Trophoblast cell (in vitro differentiated cells and primary cell): ENCODE results near the gene LRRC3B.

Experiments used
- DNase-seq, 2 donors: peaks; one replicate each; pipeline ENCODE4 v3.0.0-alpha.2; 2016
- H2AFZ ChIP-seq: 2 replicates; pipeline ENCODE4 v1.6.1; 2013; ENCODE audit warnings: low read length, moderate library complexity, mild to moderate bottlenecking; ENCODE audit not compliant: insufficient read depth, poor library complexity
- H2AK5ac ChIP-seq: 2 replicates; pipeline ENCODE4 v1.6.1; 2013; ENCODE audit warnings: mild to moderate bottlenecking, low read length
- H2BK120ac ChIP-seq: 2 replicates; pipeline ENCODE4 v1.6.1; 2013; ENCODE audit warnings: low read length, mild to moderate bottlenecking, moderate library complexity; ENCODE audit not compliant: insufficient read depth, poor library complexity
- H2BK12ac ChIP-seq: 2 replicates; pipeline ENCODE4 v1.6.1; 2013; ENCODE audit warnings: mild to moderate bottlenecking, low read length, moderate library complexity
- H2BK5ac ChIP-seq: 2 replicates; pipeline ENCODE4 v1.6.1; 2013; ENCODE audit warnings: low read length, low read depth, moderate library complexity, mild to moderate bottlenecking; ENCODE audit not compliant: poor library complexity
- H3K14ac ChIP-seq: 2 replicates; pipeline ENCODE4 v1.6.1; 2013; ENCODE audit warnings: mild to moderate bottlenecking, low read length
- H3K18ac ChIP-seq: 2 replicates; pipeline ENCODE4 v1.6.1; 2013; ENCODE audit warnings: mild to moderate bottlenecking, low read length
- H3K23ac ChIP-seq: 2 replicates; pipeline ENCODE4 v1.6.1; 2013; ENCODE audit warnings: low read length
- H3K27ac ChIP-seq: 2 replicates; pipeline ENCODE4 v1.5.1; 2013; ENCODE audit warnings: low read depth, mild to moderate bottlenecking, inconsistent platforms, low read length, moderate library complexity
- H3K27me3 ChIP-seq: 2 replicates; pipeline ENCODE4 v1.6.1; 2013; ENCODE audit warnings: inconsistent platforms, mild to moderate bottlenecking, low read length, moderate library complexity; ENCODE audit not compliant: insufficient read depth
- H3K36me3 ChIP-seq, 2 experiments: 1 replicate in 1 of 2; 2 replicates in 1 of 2; pipeline ENCODE4 v1.6.1; 2013; ENCODE audit warnings: low read length in 2 of 2, mild to moderate bottlenecking in 2 of 2, moderate library complexity in 1 of 2; ENCODE audit not compliant: insufficient read depth in 2 of 2, control insufficient read depth in 1 of 2
- H3K4ac ChIP-seq: 2 replicates; pipeline ENCODE4 v1.6.1; 2013; ENCODE audit warnings: low read depth, mild to moderate bottlenecking, low read length, moderate library complexity
- H3K4me1 ChIP-seq, 2 experiments: 1 replicate in 1 of 2; 2 replicates in 1 of 2; pipeline ENCODE4 v1.6.1; 2013; ENCODE audit warnings: low read length in 2 of 2, mild to moderate bottlenecking in 2 of 2, moderate library complexity in 1 of 2; ENCODE audit not compliant: insufficient read depth in 2 of 2, control insufficient read depth in 1 of 2
- H3K4me2 ChIP-seq: 2 replicates; pipeline ENCODE4 v1.6.1; 2013; ENCODE audit warnings: inconsistent platforms, mild to moderate bottlenecking, low read length, moderate library complexity
- H3K4me3 ChIP-seq: 2 replicates; pipeline ENCODE4 v1.5.1; 2013; ENCODE audit warnings: mild to moderate bottlenecking, low read depth, low read length, inconsistent platforms
- H3K79me1 ChIP-seq: one replicate; pipeline ENCODE4 v1.6.1; 2013; ENCODE audit warnings: low read length
- H3K79me2 ChIP-seq: 2 replicates; pipeline ENCODE4 v1.6.1; 2013; ENCODE audit warnings: low read length, mild to moderate bottlenecking; ENCODE audit not compliant: control insufficient read depth, insufficient read depth, poor library complexity
- H3K9ac ChIP-seq: 2 replicates; pipeline ENCODE4 v1.6.1; 2013; ENCODE audit warnings: mild to moderate bottlenecking, low read length
- H3K9me3 ChIP-seq: 2 replicates; pipeline ENCODE4 v1.6.1; 2013; ENCODE audit warnings: low read depth, mild to moderate bottlenecking, control low read depth, inconsistent platforms, low read length; ENCODE audit not compliant: insufficient read depth
- H4K12ac ChIP-seq: 2 replicates; pipeline ENCODE4 v1.6.1; 2013; ENCODE audit warnings: low read depth, mild to moderate bottlenecking, low read length, moderate library complexity
- H4K8ac ChIP-seq: 2 replicates; pipeline ENCODE4 v1.6.1; 2013; ENCODE audit warnings: low read depth, mild to moderate bottlenecking, low read length, moderate library complexity
- H4K91ac ChIP-seq: one replicate; pipeline ENCODE4 v1.6.1; 2013; ENCODE audit warnings: low read depth, mild to moderate bottlenecking, low read length, moderate library complexity
- WGBS: extraction: QIAGEN DNeasy Blood & Tissue Kit; methylation state at CpG from one replicate; pipeline ENCODE4 v1.1.7; 2013; ENCODE audit warnings: missing lambda C conversion rate; ENCODE audit not compliant: insufficient read length, insufficient coverage; ENCODE audit errors: extremely low coverage; 5-methylcytosine and 5-hydroxymethylcytosine counted together

LRRC3B gene

DNA sequence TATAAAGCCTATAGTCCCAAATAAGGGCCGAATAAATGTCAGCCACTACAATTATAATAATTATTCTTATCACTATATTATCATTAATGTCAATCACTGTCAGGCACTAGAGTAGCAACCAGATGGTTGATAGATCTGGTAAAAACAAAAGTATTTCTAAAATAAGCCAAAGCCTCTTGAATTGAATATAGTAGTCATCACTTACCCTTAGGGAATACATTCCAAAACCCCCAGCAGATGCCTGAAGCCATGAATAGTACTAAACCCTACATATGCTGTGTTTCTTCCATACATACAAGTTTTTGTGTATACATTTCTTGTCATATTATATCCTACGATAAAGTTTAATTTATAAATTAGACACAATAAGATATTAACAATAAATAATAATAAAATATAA lies 59.1 kb downstream of the LRRC3B start:
- H3K9ac ChIP-seq, result no peak overlapping the region
- no peaks in the 10 kb centered on the region for H3K79me1 ChIP-seq
- H2AFZ ChIP-seq, result no peak overlapping the region
- H2AK5ac ChIP-seq, result no peak overlapping the region
- no peaks in the 10 kb centered on the region for H3K4me1 ChIP-seq
- H2BK5ac ChIP-seq, result no peak overlapping the region
- no peak overlapping the region for H3K4me2 ChIP-seq
- no peak overlapping the region for H3K18ac ChIP-seq
- H3K79me2 ChIP-seq, result no peaks in the 10 kb centered on the region
- DNase-seq, result no peak
- no peak overlapping the region for H4K8ac ChIP-seq
- H2BK12ac ChIP-seq, result no peak overlapping the region
- H3K23ac ChIP-seq, result no peak overlapping the region
- H3K9me3 ChIP-seq, result peaks cover 2% of the 10 kb centered on the region
- H3K36me3 ChIP-seq, result no peaks in the 10 kb centered on the region
- H3K27me3 ChIP-seq, result no peaks in the 10 kb centered on the region
- H3K4me3 ChIP-seq, result no peak overlapping the region
- no peak overlapping the region for H4K12ac ChIP-seq
- H3K27ac ChIP-seq, result no peak overlapping the region
- H2BK120ac ChIP-seq, result no peak overlapping the region
- H4K91ac ChIP-seq, result no peak overlapping the region
- H3K14ac ChIP-seq, result no peak overlapping the region
- no peak overlapping the region for H3K4ac ChIP-seq
- no CpG with 5 or more reads among the region's 2 CpGs for WGBS

DNA sequence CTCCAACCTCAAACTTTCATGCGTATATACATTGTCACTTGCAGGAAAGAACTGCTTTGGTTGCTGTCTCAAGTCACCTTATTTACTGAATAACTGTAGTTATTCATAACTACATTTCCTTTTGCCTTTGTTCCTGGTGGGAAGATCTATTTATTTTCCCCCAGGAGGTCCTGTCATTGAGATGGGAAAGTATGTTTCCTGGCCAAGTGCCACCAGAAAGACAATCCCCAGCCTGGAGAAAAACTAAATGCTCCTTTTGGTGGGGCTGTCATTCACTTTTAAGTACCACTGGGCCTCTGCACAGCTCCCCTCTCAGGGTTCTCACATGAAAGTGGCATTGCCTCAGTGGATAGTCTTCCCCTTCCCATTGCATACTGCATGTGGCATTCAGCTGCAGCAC lies 59.8 kb downstream of the LRRC3B start:
- no peaks in the 10 kb centered on the region for H3K36me3 ChIP-seq
- no peak overlapping the region for H4K8ac ChIP-seq
- no peaks in the 10 kb centered on the region for H3K9me3 ChIP-seq
- H3K4me3 ChIP-seq, result no peak overlapping the region
- H3K4ac ChIP-seq, result no peak overlapping the region
- no peaks in the 10 kb centered on the region for H3K79me2 ChIP-seq
- H2AK5ac ChIP-seq, result no peak overlapping the region
- H3K23ac ChIP-seq, result no peak overlapping the region
- H2BK5ac ChIP-seq, result no peak overlapping the region
- H4K91ac ChIP-seq, result no peak overlapping the region
- no peak overlapping the region for H2AFZ ChIP-seq
- DNase-seq, result no peak
- no peak overlapping the region for H3K9ac ChIP-seq
- no peaks in the 10 kb centered on the region for H3K27me3 ChIP-seq
- no CpG with 5 or more reads among the region's 1 CpG for WGBS
- no peak overlapping the region for H4K12ac ChIP-seq
- no peaks in the 10 kb centered on the region for H3K79me1 ChIP-seq
- H3K27ac ChIP-seq, result no peak overlapping the region
- no peak overlapping the region for H3K4me2 ChIP-seq
- H2BK120ac ChIP-seq, result no peak overlapping the region
- no peaks in the 10 kb centered on the region for H3K4me1 ChIP-seq
- no peak overlapping the region for H3K18ac ChIP-seq
- H2BK12ac ChIP-seq, result no peak overlapping the region
- no peak overlapping the region for H3K14ac ChIP-seq

DNA sequence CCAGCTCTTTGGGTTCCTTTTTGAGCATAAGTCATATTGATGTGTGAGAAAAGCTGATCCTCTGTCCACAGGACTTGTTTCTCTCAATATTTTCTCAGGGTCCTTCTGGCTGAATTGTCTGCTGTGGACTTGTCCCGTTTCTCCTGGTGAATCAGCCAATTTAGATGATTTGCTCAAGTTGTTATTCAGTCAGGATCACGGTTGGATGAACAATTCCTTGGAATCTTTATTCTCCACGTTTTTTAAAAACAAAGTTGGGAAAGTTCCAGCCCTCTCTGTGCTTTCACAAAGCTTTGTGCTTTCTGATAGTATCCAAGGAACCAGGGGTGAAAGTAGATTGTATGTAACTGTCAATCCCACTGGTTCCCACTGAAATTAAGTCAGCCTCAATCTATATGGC lies 61.3 kb downstream of the LRRC3B start:
- Histone ChIP-seq H3K18ac (no peak overlapping the region), H3K79me2 (no peaks in the 10 kb centered on the region), H2BK120ac (no peak overlapping the region), H2AK5ac (no peak overlapping the region), H4K12ac (no peak overlapping the region), H4K8ac (no peak overlapping the region), H2AFZ (no peak overlapping the region), H3K4me1 (no peaks in the 10 kb centered on the region), H3K23ac (no peak overlapping the region), H3K4me3 (no peak overlapping the region), H4K91ac (no peak overlapping the region), H3K9me3 (no peaks in the 10 kb centered on the region), H3K27ac (no peak overlapping the region), H3K36me3 (no peaks in the 10 kb centered on the region), H3K14ac (no peak overlapping the region), H3K79me1 (no peaks in the 10 kb centered on the region), H3K4me2 (no peak overlapping the region), H3K9ac (no peak overlapping the region), H3K27me3 (no peaks in the 10 kb centered on the region), H2BK12ac (no peak overlapping the region), H3K4ac (no peak overlapping the region), H2BK5ac (no peak overlapping the region)
- no peak for DNase-seq
- WGBS, result no CpG with 5 or more reads among the region's 3 CpGs

DNA sequence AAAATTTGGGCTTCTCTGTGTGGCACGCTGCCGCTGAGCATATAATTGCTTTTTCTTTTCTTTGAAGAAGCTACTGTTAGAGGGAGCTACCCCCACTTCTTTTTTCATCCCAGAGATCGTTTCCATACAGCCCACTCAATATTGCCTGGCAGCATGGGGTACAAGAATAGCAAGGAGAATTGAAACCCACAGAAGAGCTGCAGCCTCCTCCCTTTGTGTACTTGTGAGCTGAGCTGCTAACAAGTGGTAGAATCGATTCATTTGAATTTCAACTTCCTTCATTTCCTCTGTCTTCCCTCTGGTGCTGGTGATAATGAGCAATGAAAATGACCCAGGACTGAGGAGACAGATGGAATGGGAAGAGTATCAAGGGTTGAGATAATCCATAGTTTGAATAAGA lies 64.9 kb downstream of the LRRC3B start:
- no peak overlapping the region for H4K12ac ChIP-seq
- no peak overlapping the region for H3K23ac ChIP-seq
- H3K18ac ChIP-seq, result no peak overlapping the region
- no peak overlapping the region for H3K4me3 ChIP-seq
- no peak overlapping the region for H2AK5ac ChIP-seq
- H4K91ac ChIP-seq, result no peak overlapping the region
- H3K36me3 ChIP-seq, result no peaks in the 10 kb centered on the region
- no peaks in the 10 kb centered on the region for H3K9me3 ChIP-seq
- no peak overlapping the region for H2BK12ac ChIP-seq
- no peak overlapping the region for H2AFZ ChIP-seq
- H3K4me1 ChIP-seq, result no peaks in the 10 kb centered on the region
- H3K27me3 ChIP-seq, result no peaks in the 10 kb centered on the region
- no peaks in the 10 kb centered on the region for H3K79me1 ChIP-seq
- WGBS, result no CpG with 5 or more reads among the region's 4 CpGs
- H3K4ac ChIP-seq, result no peak overlapping the region
- DNase-seq, result no peak
- H3K79me2 ChIP-seq, result no peaks in the 10 kb centered on the region
- H3K27ac ChIP-seq, result no peak overlapping the region
- no peak overlapping the region for H3K4me2 ChIP-seq
- no peak overlapping the region for H2BK120ac ChIP-seq
- H4K8ac ChIP-seq, result no peak overlapping the region
- no peak overlapping the region for H3K9ac ChIP-seq
- no peak overlapping the region for H2BK5ac ChIP-seq
- H3K14ac ChIP-seq, result no peak overlapping the region
